GM18909 (cell line): Measurements from ENCODE around the gene MYNN.

ENCODE experiments used
- ATAC-seq: cut with Tn5 transposase; IDR thresholded peaks from one replicate; pipeline ENCODE4 v1.9.1; 2021; ENCODE audit warnings: mild to moderate bottlenecking; ENCODE audit not compliant: unreplicated experiment, poor library complexity

MYNN gene

DNA sequence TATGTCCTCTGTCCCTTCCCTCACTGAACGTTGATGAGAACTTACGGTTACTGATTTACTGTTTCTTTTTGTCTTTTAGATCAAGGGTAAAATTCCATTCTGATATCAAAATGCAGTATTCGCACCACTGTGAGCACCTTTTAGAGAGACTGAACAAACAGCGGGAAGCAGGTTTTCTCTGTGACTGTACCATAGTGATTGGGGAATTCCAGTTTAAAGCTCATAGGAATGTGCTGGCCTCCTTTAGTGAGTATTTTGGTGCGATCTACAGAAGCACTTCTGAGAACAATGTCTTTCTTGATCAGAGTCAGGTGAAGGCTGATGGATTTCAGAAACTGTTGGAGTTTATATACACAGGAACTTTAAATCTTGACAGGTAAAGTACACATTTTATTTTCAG, 990 bp downstream of the MYNN start:
- no peak for ATAC-seq

- ATAC-seq = no peak
These were observed 4.6 kb downstream of the MYNN start for GRCh38 chr3:169777822-169778221.

GRCh38 chr3:169780742-169781141, 7.5 kb downstream of the MYNN start:
- ATAC-seq = no peak

DNA sequence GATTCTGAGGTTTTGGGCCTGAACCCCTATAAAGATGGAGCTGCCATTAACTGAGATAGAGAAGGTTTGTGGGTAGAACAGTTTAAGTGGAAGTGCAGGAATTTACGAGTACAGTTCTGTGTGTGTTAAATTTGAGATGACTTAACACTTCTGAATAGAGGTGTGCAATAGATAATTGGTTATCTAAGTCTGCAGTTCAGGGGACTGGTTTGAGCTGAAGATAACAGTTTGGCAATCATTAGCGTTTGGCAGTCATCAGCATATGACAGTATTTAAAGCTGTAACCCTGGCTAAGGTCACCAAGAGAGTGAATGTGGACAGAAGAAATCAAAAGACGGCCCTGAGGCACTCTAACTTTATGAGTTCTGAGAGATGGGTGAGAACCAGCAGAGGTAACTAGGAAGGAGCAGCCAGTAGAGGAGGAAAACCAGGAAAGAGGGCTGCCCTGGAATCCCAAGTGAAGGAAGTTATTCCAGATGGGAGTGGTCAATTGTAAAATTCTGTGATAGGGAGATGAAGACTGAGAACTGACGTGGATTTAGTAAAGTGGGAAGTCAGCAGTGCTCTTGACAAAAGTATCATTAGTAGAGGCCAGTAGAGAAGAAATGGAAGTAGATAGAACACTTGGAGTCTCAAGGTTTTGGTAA, 8.1 kb downstream of the MYNN start:
- no peak for ATAC-seq

DNA sequence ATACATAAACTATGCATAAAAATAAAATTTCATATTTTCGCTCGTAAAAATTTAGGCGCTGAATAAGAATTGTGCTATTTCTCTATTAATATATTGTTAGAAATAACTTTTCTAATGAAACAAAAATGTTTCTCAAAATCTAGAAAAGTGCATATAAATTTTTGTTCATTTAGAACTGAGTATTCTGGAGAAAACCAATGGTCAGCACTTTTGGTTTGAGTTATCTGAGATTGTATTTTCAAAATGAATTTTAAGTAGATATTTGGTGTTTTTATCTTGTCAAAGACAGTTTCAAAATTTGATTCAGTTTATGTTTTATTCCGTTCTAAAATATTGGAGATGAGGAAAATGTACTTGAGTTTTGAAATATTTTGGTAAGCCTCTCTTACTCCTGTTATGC, 13.9 kb downstream of the MYNN start:
- ATAC-seq = no peak

DNA sequence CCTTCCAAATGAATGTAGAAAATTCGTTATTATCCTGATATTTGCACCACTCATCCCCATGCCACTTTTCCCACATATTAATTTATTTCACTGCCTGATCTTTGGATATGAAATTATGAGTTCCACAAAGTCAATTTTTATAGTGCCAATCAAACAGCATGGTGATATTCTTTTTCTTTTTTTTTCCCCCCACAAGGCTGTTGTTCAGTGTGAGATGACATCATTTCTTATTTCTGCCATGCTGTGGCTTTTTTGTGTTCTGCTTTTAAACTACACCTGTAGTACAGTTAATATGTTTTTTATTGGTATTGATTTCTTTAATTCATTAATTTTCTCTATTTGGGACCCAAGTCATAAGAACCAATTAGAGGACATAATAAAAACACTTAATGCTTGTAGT, 14.6 kb downstream of the MYNN start:
- no peak for ATAC-seq

GRCh38 chr3:169790219-169790618, 17.0 kb downstream of the MYNN start:
- ATAC-seq = no peak

- no peak for ATAC-seq
These were observed 17.7 kb downstream of the MYNN start for GRCh38 chr3:169790687-169791429.

- no peak for ATAC-seq
These were observed 19.2 kb downstream of the MYNN start for GRCh38 chr3:169792359-169792758.

GRCh38 chr3:169804681-169805080, 31.5 kb downstream of the MYNN start:
- no peak for ATAC-seq

DNA sequence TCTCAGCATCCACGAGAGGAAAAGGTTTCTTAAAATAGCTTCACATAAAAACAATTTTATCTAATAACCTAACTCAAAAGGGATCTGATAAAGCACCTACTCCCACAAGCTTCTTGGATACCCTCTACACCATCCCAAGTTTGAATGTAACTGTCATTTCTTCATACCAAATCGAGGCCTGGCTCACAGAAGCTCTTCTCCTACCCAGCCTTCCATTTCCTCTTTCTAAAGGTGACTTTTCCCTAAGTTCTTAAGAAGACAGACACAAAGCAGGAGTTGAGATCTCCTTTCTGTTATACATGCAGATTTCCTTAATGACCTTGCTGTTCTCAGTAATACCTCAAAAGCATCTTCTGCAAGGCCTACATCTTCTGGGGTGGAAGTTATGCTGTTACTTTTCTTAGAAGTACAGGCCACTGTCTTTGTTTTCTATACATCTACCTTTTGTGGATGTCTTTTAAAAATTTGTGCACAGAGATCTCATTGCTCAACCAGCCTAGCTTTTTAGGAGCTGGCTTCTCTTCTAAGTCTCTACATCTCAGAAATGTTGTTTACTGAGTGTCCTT, 36.1 kb downstream of the MYNN start:
- no peak for ATAC-seq

- ATAC-seq = peak; percentile 13
These were observed 38.6 kb downstream of the MYNN start for GRCh38 chr3:169811631-169812331.

- peak; percentile 68 for ATAC-seq
These were observed 39.4 kb downstream of the MYNN start, which contains the start of the genes LRRC34 and LRRIQ4 for GRCh38 chr3:169812332-169813235. LRRC34 (minus strand) TSS chr3:169812904; CDS start chr3:169812548, 356 bp downstream. LRRIQ4 (plus strand) TSS chr3:169812870; CDS start chr3:169821922, 9,052 bp downstream.

- no peak for ATAC-seq
These were observed 40.1 kb downstream of the MYNN start for GRCh38 chr3:169813278-169813677.

DNA sequence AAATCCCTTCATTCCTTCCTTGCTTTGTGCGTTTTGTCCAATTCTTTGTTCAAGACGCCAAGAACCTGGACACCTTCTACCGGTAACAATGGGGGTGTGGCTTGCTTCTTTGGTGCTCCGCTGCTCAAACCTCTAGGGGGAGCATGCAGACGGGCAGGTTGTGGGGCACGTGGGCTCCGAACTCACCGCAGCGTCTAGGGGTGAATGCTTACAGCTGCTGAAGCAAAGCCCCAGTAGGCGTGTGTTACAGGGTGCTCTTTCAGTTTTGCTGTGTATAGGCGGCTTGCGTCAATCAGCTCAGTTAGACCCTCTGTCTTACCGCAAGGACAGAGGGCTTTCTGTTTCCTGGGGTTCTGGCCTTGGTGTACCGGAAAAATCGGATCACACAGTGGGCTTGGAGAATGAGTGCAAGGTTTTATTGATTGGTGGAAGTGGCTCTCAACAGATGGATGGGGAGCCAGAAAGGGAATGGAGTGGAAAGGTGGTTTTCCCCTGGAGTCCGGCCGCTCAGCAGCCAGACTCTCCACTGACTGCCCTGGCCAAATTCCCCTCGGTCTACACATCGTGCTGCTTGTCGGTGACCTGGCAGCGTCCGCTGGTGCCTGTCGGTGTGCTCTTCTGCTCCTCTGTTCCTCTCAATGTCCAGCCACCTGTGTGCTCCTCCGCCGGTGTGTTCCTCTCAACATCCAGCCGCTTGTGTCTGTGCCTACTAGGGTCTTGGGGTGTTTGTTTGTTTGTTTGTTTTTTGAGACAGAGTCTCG, 40.7 kb downstream of the MYNN start:
- ATAC-seq = peak; percentile 91

DNA sequence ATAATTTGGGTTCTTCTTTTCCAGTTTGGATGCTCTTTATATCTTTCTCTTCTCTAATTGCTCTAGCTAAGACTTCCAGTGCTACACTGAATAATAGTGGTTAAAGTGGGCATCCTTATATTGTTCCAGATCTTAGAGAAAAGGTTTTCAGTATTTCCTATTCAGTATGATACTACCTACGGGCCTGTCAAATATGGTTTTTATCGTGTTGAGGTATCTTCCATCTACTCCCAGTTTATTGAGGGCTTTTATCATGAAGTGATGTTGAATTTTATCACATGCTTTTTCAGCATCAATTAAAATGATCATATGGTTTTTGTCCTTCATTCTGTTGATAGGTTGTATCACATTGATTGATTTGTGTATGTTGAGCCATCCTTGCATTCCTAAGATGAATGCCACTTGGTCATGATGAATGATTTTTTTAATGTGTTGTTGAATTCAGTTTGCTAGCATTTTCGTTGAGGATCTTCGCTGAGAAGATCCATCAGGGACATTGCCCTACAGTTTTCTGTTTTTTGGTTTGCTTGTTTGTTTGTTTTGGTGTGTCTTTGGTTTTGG, 42.5 kb downstream of the MYNN start:
- ATAC-seq = no peak

DNA sequence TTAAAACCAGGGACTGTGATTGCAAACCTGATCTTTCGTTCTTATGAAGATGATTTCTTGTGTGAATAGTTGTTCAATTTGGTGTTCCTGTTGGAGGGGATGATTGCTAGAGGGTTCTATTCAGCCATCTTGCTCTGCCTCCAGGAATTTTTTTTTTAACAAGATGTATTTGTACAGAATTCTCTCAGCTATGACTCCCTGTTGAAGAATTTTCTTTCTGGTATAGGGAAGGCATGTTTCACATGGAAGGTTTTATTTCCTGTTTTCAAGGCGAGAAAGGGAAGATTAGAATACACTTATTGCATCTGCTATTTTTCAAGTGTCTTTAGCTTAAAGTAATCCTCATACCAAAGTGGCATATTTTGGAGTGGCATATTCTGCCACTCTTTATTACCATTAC, 45.1 kb downstream of the MYNN start:
- no peak for ATAC-seq

DNA sequence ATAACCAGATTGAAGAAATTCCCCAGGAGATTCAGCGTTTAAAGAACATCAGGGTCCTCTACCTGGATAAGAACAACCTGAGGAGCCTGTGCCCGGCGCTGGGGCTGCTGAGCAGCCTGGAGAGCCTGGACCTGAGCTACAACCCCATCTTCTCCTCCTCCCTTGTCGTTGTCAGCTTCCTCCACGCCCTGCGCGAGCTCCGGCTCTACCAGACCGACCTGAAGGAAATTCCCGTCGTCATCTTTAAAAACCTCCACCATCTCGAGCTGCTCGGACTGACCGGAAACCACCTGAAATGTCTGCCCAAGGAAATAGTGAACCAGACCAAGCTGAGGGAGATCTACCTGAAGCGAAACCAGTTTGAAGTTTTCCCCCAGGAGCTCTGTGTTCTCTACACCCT, 48.9 kb downstream of the MYNN start:
- no peak for ATAC-seq

DNA sequence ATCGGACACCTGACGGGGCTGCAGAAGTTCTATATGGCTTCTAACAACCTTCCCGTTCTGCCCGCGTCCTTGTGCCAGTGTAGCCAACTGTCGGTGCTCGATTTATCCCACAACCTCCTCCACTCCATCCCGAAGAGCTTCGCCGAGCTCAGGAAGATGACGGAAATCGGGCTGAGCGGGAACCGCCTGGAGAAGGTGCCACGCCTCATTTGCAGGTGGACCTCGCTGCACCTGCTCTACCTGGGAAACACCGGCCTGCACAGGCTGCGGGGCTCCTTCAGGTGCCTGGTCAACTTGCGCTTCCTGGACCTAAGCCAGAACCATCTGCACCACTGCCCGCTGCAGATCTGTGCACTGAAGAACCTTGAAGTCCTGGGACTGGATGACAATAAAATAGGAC, 49.3 kb downstream of the MYNN start:
- no peak for ATAC-seq
